Panc1 (cell line): ENCODE measurements around the gene TEKT4. TPM values are rescaled to one million over a fixed set of nuclear protein-coding genes. Genes with fewer than 3 reads are reported as not detected.
"Not testable (repeated sequence)": the region's sequence is repeated elsewhere in the genome, so short reads cannot be mapped to it uniquely, and the experiment has no call there.

Source experiments
- ATAC-seq: fragments of 200-7000 bp; cut with Tn5 transposase; 2 replicates; pipeline ENCODE4 v1.9.1; 2020; ENCODE audit warnings: mild to moderate bottlenecking, moderate library complexity
- BruUV-seq: library from RNA; stranded (reverse); fragments of 400-500 nt; replicated peaks from 2 replicates; lab custom pipeline; 2021; lab: Mats Ljungman, UMichigan
- CTCF ChIA-PET: fragments of 300-600 bp; sonication (Branson Sonifier 250); formaldehyde crosslinking; loops from one replicate; lab custom pipeline; 2022; ENCODE audit warnings: antibody characterized with exemption; lab: Charles Lee
- POLR2A ChIA-PET: fragments of 300-600 bp; sonication (Branson Sonifier 250); formaldehyde crosslinking; loops from one replicate; lab custom pipeline; 2022; ENCODE audit warnings: antibody characterized with exemption; lab: Charles Lee
- DNase-seq: peaks from one replicate; pipeline ENCODE4 v3.0.0-alpha.2; 2010; ENCODE audit warnings: low read depth, low spot score
- H3K27ac ChIP-seq: 2 replicates; pipeline ENCODE4 v1.5.1; 2011; ENCODE audit warnings: mild to moderate bottlenecking, low read length, inconsistent platforms
- H3K27me3 ChIP-seq: fragments of 200-500 bp; sonication (Bioruptor generic); 2 replicates; pipeline ENCODE4 v1.6.0; 2014; ENCODE audit warnings: low read length, inconsistent platforms; ENCODE audit not compliant: control insufficient read depth, insufficient read depth
- H3K36me3 ChIP-seq: fragments of 200-500 bp; sonication (Bioruptor generic); 2 replicates; pipeline ENCODE4 v1.5.1; 2014; ENCODE audit warnings: inconsistent platforms, mild to moderate bottlenecking, low read length, moderate library complexity; ENCODE audit not compliant: control insufficient read depth, insufficient read depth
- H3K4me1 ChIP-seq: 2 replicates; pipeline ENCODE4 v1.5.1; 2011; ENCODE audit warnings: inconsistent platforms, mild to moderate bottlenecking, low read length, moderate library complexity; ENCODE audit not compliant: control insufficient read depth, insufficient read depth
- H3K4me3 ChIP-seq, 2 experiments: 2 replicates each; pipeline ENCODE4 v1.5.1; 2011 to 2012; ENCODE audit warnings: low read depth in 2 of 2, low read length in 2 of 2, mild to moderate bottlenecking in 2 of 2, inconsistent platforms in 1 of 2, moderate library complexity in 1 of 2
- H3K9me3 ChIP-seq: fragments of 200-500 bp; sonication (Bioruptor generic); 2 replicates; pipeline ENCODE4 v1.5.1; 2014; ENCODE audit warnings: low read depth, mild to moderate bottlenecking, inconsistent platforms, low read length, moderate library complexity; ENCODE audit not compliant: control insufficient read depth, insufficient read depth
- CTCF ChIP-seq: fragments of 450-650 bp; IDR thresholded peaks from 2 replicates; pipeline ENCODE4 v1.5.1; 2017; ENCODE audit warnings: mild to moderate bottlenecking
- POLR2AphosphoS5 ChIP-seq: IDR thresholded peaks from 2 replicates; pipeline ENCODE4 v1.6.1; 2012; ENCODE audit warnings: mild to moderate bottlenecking, low read depth, low read length, moderate library complexity
- REST ChIP-seq, 2 experiments: IDR thresholded peaks; 2 replicates each; pipeline ENCODE4 v1.6.1; 2011 to 2012; ENCODE audit warnings: low read depth in 2 of 2, control low read depth in 1 of 2, low read length in 1 of 2, mild to moderate bottlenecking in 1 of 2, moderate library complexity in 1 of 2; ENCODE audit not compliant: insufficient read depth in 1 of 2
- SIN3A ChIP-seq: IDR thresholded peaks from 2 replicates; pipeline ENCODE4 v1.6.1; 2012; ENCODE audit warnings: low read depth, mild to moderate bottlenecking, low read length, moderate library complexity, borderline replicate concordance; ENCODE audit not compliant: insufficient read depth
- TCF7L2 ChIP-seq: IDR thresholded peaks from 2 replicates; pipeline ENCODE4 v1.6.1; 2011; ENCODE audit warnings: mild to moderate bottlenecking, low read depth, low read length, inconsistent platforms
- in situ Hi-C: cut with HindIII; loops from 2 replicates; pipeline ENCODE4 v1.10.0; 2016; ENCODE audit warnings: low sequenced_read_pairs, low pct_unique_long_range_greater_than_20kb
- intact Hi-C: fragments of 100-400 bp; cut with micrococcal nuclease; formaldehyde crosslinking; loops from one replicate; pipeline ENCODE4 v1.10.0; 2022; ENCODE audit not compliant: unreplicated experiment
- total RNA-seq: library from RNA; stranded (reverse); gene quantifications from one replicate; pipeline ENCODE4 v1.2.1, GENCODE V29; 2021; ENCODE audit not compliant: unreplicated experiment

The TEKT4 gene
- total RNA-seq, 1 experiment from 2014 or later, result 0.26 TPM

GRCh38 chr2:94857367-94858162 is 13.7 kb upstream of the TEKT4 start:
- ATAC-seq, H3K4me1 ChIP-seq, in situ Hi-C loops, POLR2A ChIA-PET, CTCF ChIA-PET, H3K9me3 ChIP-seq, intact Hi-C loops, H3K36me3 ChIP-seq, H3K27me3 ChIP-seq, DNase-seq, BruUV-seq, H3K27ac ChIP-seq: not testable (repeated sequence)
- TF ChIP-seq CTCF, result peak; percentile 37; the same call in 1 of the 2 replicates
- peak overlapping the region; percentile 9 to 26; a peak in 2 of 4 replicates for H3K4me3 ChIP-seq

- CTCF ChIA-PET, in situ Hi-C loops: not testable (repeated sequence)
Measured at GRCh38 chr2:94858163-94858888, 12.9 kb upstream of the TEKT4 start.

GRCh38 chr2:94861308-94862152 is 9.7 kb upstream of the TEKT4 start:
- BruUV-seq, result no TSS peak
- DNase-seq, result no peak

More at GRCh38 chr2:94858163-94858888, 12.9 kb upstream of the TEKT4 start:
- H3K27me3 ChIP-seq, DNase-seq, ATAC-seq, H3K27ac ChIP-seq, H3K4me1 ChIP-seq, H3K36me3 ChIP-seq, H3K4me3 ChIP-seq, BruUV-seq, H3K9me3 ChIP-seq, intact Hi-C loops, POLR2A ChIA-PET: not testable (repeated sequence)

More at GRCh38 chr2:94861308-94862152, 9.7 kb upstream of the TEKT4 start:
- POLR2A ChIA-PET, result no interaction called here
- Histone ChIP-seq H3K27me3 (peaks cover 14% of the 10 kb centered on the region), H3K27ac (no peak overlapping the region), H3K4me1 (no peaks in the 10 kb centered on the region), H3K9me3 (no peaks in the 10 kb centered on the region), H3K4me3 (no peak overlapping the region), H3K36me3 (no peaks in the 10 kb centered on the region)
- 0 out of 2 replicates have a peak, but pooled peaks have one; percentile 48 for ATAC-seq
- in situ Hi-C loops (no loop called here), intact Hi-C loops (no loop called here)
- CTCF ChIA-PET, result no interaction called here
- no peak for TF ChIP-seq SIN3A
- TF ChIP-seq REST (IDR thresholded peaks at IDR 0.05; ENCODE audit: insufficient read depth in 1 of 2, low read depth in 2 of 2, low read length in 1 of 2), result no peak
- TF ChIP-seq TCF7L2, result no peak
- no peak for TF ChIP-seq CTCF
- TF ChIP-seq POLR2AphosphoS5, result no peak
